ENCODE data around the gene ALCAM.

- TF ChIP-seq CREB1 (IDR thresholded peaks at IDR 0.05; ENCODE audit: low read depth) (no peak), EP300 (IDR thresholded peaks at IDR 0.05; ENCODE audit: borderline replicate concordance) (no peak; the same call in 1 of the 2 replicates), YY1 (IDR thresholded peaks at IDR 0.05; ENCODE audit: low read depth) (no peak), FOXM1 (IDR thresholded peaks at IDR 0.05; ENCODE audit: borderline replicate concordance, low read depth) (no peak), ZBTB7A (IDR thresholded peaks at IDR 0.05; ENCODE audit: low read depth) (no peak; the same call in 1 of the 2 replicates), CEBPB (IDR thresholded peaks at IDR 0.05) (no peak), RAD21 (IDR thresholded peaks at IDR 0.05; ENCODE audit: low read depth) (peak; percentile 79), REST (IDR thresholded peaks at IDR 0.05; ENCODE audit: low read depth) (no peak), TAF1 (IDR thresholded peaks at IDR 0.05; ENCODE audit: low read depth) (peak; percentile 46), TEAD4 (IDR thresholded peaks at IDR 0.05) (no peak), NFIC (IDR thresholded peaks at IDR 0.05) (0 out of 2 replicates have a peak, but pooled peaks have one; percentile 6), EGR1 (IDR thresholded peaks at IDR 0.05) (no peak)
- TF ChIP-seq, protein P1, sequence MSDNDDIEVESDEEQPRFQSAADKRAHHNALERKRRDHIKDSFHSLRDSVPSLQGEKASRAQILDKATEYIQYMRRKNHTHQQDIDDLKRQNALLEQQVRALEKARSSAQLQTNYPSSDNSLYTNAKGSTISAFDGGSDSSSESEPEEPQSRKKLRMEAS (IDR thresholded peaks at IDR 0.05) = peak; percentile 96
Measured at GRCh38 chr3:105366326-105367062, at the start of gene ALCAM.

All from Ishikawa (cell line).